Lower leg skin (tissue), 3 donors: ENCODE data around the gene DCDC2C.

Experiments used
- POLR2A ChIP-seq, 2 donors: fragments of 450-650 bp; IDR thresholded peaks; one replicate each; pipeline ENCODE4 v1.6.1; 2016 to 2017; ENCODE audit warnings: antibody characterized with exemption in 2 of 2, mild to moderate bottlenecking in 1 of 2, moderate library complexity in 1 of 2
- TF ChIP-seq, protein P1 (sequence below), 3 donors: fragments of 450-650 bp; IDR thresholded peaks; one replicate each; pipeline ENCODE4 v1.5.1; 2016; ENCODE audit warnings: antibody characterized with exemption in 3 of 3, mild to moderate bottlenecking in 3 of 3, moderate library complexity in 2 of 3

DNA sequence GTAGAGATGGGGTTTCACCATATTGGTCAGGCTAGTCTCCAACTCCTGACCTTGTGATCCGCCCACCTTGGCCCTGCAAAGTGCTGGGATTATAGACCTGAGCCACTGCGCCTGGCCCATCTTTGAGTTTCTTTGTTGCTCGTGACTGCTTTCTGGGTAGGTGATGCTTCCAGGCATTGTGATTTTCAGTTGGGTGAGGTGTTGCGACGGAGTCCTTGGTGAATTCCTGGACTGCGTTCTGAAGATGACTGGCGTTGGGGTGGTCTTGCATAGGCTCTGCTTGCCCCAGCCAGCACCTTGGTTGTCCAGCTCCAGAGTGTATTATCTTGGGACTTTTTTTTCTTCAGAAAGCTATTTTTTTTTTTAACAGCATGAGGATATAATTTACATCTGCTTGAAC lies 103.4 kb downstream of the DCDC2C start:
- TF ChIP-seq, protein P1, sequence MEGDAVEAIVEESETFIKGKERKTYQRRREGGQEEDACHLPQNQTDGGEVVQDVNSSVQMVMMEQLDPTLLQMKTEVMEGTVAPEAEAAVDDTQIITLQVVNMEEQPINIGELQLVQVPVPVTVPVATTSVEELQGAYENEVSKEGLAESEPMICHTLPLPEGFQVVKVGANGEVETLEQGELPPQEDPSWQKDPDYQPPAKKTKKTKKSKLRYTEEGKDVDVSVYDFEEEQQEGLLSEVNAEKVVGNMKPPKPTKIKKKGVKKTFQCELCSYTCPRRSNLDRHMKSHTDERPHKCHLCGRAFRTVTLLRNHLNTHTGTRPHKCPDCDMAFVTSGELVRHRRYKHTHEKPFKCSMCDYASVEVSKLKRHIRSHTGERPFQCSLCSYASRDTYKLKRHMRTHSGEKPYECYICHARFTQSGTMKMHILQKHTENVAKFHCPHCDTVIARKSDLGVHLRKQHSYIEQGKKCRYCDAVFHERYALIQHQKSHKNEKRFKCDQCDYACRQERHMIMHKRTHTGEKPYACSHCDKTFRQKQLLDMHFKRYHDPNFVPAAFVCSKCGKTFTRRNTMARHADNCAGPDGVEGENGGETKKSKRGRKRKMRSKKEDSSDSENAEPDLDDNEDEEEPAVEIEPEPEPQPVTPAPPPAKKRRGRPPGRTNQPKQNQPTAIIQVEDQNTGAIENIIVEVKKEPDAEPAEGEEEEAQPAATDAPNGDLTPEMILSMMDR (IDR thresholded peaks at IDR 0.05) = no peak
- TF ChIP-seq POLR2A (IDR thresholded peaks at IDR 0.05) = no peak
